Ascending aorta (tissue), 2 donors: Measurements from ENCODE around the gene EPHB2. TPM values are rescaled to one million over a fixed set of nuclear protein-coding genes. Genes with fewer than 3 reads are reported as not detected.

Source experiments
- DNase-seq, 2 donors: peaks; one replicate each; pipeline ENCODE4 v3.0.0-alpha.2; 2019; ENCODE audit warnings: low spot score in 2 of 2
- H3K27ac ChIP-seq, 2 donors: fragments of 200-600 bp; sonication (generic); one replicate each; pipeline ENCODE4 v1.5.1; 2016 to 2017; ENCODE audit warnings: mild to moderate bottlenecking in 1 of 2
- H3K27me3 ChIP-seq: fragments of 200-600 bp; sonication (generic); one replicate; pipeline ENCODE4 v1.5.1; 2017
- H3K36me3 ChIP-seq, 2 donors: fragments of 200-600 bp; sonication (generic); one replicate each; pipeline ENCODE4 v1.5.1; 2016
- H3K4me1 ChIP-seq, 2 donors: fragments of 200-600 bp; sonication (generic); one replicate each; pipeline ENCODE4 v1.5.1; 2016 to 2017; ENCODE audit warnings: mild to moderate bottlenecking in 1 of 2
- H3K4me3 ChIP-seq, 2 donors: fragments of 200-600 bp; sonication (generic); one replicate each; pipeline ENCODE4 v1.5.1; 2016 to 2017; ENCODE audit warnings: mild to moderate bottlenecking in 1 of 2
- H3K9me3 ChIP-seq, 2 donors: fragments of 200-600 bp; sonication (generic); one replicate each; pipeline ENCODE4 v1.5.1; 2016
- intact Hi-C: fragments of 100-400 bp; cut with DNase I; formaldehyde crosslinking; loops from one replicate; pipeline ENCODE4 v1.15.1; 2023
- total RNA-seq: library from RNA; depleted of rRNA; stranded (reverse); fragments of >200 nt; gene quantifications from one replicate; pipeline ENCODE4 v1.1.0, GENCODE V29; 2016
- TF ChIP-seq, protein P1 (sequence below), 3 experiments: fragments of 200-600 bp in 2 of 3; fragments of 450-650 bp in 1 of 3; sonication (generic) in 2 of 3; IDR thresholded peaks; one replicate each; pipeline ENCODE4 v1.5.1; 2016 to 2019; ENCODE audit warnings: antibody characterized with exemption in 3 of 3, mild to moderate bottlenecking in 1 of 3, moderate library complexity in 1 of 3

EPHB2 gene
- total RNA-seq, 1 donor from 2014 or later: 3.2 TPM

DNA sequence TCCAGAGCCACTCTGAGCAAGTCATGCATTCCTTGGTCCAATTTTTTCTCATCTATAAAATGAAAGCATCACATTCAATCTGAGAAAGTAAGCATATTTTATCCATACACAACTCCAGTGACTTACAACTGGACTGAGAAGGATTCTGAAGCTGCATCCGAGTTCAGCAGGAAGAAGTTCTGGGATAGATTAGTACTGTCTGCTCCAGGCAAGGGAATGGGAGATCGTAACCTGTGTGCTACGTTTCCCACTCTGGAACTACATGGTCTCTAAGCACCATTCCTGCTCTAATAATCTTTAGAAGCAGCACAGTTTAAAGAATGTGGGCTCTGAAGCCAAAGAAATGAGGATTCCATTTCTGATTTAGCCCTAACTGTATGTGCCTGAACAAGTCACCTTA, 182.7 kb downstream of the EPHB2 start:
- TF ChIP-seq, protein P1, sequence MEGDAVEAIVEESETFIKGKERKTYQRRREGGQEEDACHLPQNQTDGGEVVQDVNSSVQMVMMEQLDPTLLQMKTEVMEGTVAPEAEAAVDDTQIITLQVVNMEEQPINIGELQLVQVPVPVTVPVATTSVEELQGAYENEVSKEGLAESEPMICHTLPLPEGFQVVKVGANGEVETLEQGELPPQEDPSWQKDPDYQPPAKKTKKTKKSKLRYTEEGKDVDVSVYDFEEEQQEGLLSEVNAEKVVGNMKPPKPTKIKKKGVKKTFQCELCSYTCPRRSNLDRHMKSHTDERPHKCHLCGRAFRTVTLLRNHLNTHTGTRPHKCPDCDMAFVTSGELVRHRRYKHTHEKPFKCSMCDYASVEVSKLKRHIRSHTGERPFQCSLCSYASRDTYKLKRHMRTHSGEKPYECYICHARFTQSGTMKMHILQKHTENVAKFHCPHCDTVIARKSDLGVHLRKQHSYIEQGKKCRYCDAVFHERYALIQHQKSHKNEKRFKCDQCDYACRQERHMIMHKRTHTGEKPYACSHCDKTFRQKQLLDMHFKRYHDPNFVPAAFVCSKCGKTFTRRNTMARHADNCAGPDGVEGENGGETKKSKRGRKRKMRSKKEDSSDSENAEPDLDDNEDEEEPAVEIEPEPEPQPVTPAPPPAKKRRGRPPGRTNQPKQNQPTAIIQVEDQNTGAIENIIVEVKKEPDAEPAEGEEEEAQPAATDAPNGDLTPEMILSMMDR (IDR thresholded peaks at IDR 0.05): no peak
- Histone ChIP-seq H3K4me3 (no peak overlapping the region), H3K4me1 (no peaks in the 10 kb centered on the region), H3K27ac (no peak overlapping the region), H3K36me3 (no peaks in the 10 kb centered on the region), H3K9me3 (no peaks in the 10 kb centered on the region), H3K27me3 (no peaks in the 10 kb centered on the region)
- intact Hi-C loops: no loop called here
- no peak for DNase-seq

DNA sequence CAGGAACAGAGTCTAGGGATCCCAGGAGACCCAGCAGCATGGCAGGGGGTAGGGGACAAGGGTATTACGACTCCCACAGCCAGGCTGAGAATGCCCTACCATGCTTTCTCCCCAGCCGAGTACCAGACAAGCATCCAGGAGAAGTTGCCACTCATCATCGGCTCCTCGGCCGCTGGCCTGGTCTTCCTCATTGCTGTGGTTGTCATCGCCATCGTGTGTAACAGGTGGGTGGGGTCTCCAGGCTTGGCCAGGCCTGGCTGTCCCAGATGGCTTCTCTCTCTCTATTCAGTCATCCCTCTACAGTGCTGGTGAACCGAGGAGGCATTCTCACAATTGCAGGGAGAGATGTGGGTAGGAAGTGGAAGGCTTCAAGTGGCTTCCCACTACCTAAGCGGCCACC, 184.7 kb downstream of the EPHB2 start:
- DNase-seq: no peak
- no peaks in the 10 kb centered on the region for H3K4me1 ChIP-seq
- H3K4me3 ChIP-seq: no peak overlapping the region
- intact Hi-C loops: no loop called here
- no peaks in the 10 kb centered on the region for H3K27me3 ChIP-seq
- H3K9me3 ChIP-seq: no peaks in the 10 kb centered on the region
- H3K36me3 ChIP-seq: no peaks in the 10 kb centered on the region
- H3K27ac ChIP-seq: no peak overlapping the region
- TF ChIP-seq, protein P1 (IDR thresholded peaks at IDR 0.05): no peak

DNA sequence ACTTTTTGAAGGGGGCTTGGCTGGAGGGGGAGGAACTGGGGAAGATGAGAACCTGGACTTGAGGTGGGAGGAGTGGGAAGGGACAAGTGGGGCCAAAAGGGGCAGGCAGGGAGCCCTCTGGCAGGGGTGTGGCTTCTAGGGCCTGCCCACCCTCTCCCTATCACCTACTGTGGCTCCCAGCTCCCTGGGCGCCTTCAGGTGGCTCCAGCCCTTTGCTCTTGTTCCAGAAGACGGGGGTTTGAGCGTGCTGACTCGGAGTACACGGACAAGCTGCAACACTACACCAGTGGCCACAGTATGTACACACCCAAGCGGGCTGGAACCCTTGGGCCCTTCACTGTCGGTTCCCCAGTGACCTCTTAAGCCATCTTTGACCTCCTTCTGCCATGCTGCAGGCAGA, 185.5 kb downstream of the EPHB2 start:
- DNase-seq: no peak
- Histone ChIP-seq H3K4me1 (no peaks in the 10 kb centered on the region), H3K4me3 (no peak overlapping the region), H3K27me3 (no peaks in the 10 kb centered on the region), H3K9me3 (no peaks in the 10 kb centered on the region), H3K27ac (no peak overlapping the region), H3K36me3 (no peaks in the 10 kb centered on the region)
- TF ChIP-seq, protein P1 (IDR thresholded peaks at IDR 0.05): no peak
- intact Hi-C loops: no loop called here

DNA sequence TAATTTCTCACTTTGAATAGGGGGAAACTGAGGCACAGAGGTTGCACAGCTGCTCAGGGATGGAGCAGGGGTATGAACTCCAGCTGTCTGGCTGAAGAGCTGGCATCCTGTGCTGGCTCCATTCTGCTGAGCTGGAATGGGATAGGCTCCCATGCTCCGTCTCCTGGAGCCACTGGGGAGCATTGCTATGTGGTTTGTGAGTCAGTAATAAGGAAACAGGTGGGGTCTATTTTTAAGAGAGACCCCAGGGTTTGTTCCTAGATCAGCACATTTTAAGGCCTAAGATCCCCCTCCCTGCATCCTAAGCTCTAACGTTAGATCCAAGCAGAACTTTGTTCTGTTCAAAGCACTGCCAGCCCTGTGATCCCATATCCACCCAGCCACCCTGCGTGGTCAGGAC, 189.8 kb downstream of the EPHB2 start:
- H3K36me3 ChIP-seq: no peaks in the 10 kb centered on the region
- H3K27me3 ChIP-seq: no peaks in the 10 kb centered on the region
- no peak overlapping the region for H3K27ac ChIP-seq
- H3K4me3 ChIP-seq: no peak overlapping the region
- no peaks in the 10 kb centered on the region for H3K9me3 ChIP-seq
- intact Hi-C loops: no loop called here
- TF ChIP-seq, protein P1 (IDR thresholded peaks at IDR 0.05): no peak
- H3K4me1 ChIP-seq: no peaks in the 10 kb centered on the region
- no peak for DNase-seq

DNA sequence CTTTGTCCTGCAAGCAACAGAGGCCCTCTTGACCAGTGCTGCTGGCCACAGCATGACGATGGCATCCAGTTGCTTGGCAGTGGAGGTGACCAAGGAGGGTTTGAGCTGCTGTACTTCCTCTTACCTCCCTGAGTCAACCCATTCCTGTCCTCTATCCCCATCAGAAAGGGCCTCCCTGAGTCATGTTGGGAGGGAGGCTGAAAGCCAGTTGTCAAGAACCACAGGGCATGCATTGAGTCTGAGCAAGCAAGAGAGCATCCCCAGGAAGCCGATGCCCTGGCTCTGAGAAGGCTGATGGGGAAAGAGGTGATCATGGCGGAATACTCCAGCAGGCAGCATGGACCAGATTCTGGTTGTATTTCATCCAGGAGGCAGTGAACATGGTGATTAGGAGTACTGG, 192.5 kb downstream of the EPHB2 start:
- Histone ChIP-seq H3K4me3 (no peak overlapping the region), H3K27me3 (no peaks in the 10 kb centered on the region), H3K36me3 (no peaks in the 10 kb centered on the region), H3K4me1 (no peaks in the 10 kb centered on the region), H3K27ac (no peak overlapping the region), H3K9me3 (no peaks in the 10 kb centered on the region)
- TF ChIP-seq, protein P1 (IDR thresholded peaks at IDR 0.05): no peak
- intact Hi-C loops: no loop called here
- no peak for DNase-seq

DNA sequence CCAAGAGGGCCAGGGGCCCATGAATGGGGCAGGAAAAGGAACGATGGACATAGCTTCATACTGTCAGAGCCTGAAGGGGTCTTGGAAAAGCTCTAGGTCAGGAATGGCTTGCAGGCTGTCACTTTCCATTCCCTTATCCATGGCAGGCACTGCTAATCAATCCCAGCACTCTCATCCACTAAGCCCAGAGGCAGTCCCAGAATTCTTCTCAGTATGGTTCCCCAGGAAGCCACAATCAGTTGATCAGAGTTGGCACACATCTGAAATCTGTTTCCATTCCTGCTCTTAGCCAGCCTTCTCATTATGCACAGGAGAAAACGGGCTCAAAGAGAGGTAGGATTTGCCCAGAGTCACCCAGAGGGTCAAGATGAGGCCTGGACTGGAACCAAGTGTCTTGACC, 196.3 kb downstream of the EPHB2 start:
- Histone ChIP-seq H3K4me1 (no peaks in the 10 kb centered on the region), H3K36me3 (no peaks in the 10 kb centered on the region), H3K9me3 (no peaks in the 10 kb centered on the region), H3K27ac (no peak overlapping the region), H3K27me3 (no peaks in the 10 kb centered on the region), H3K4me3 (no peak overlapping the region)
- TF ChIP-seq, protein P1 (IDR thresholded peaks at IDR 0.05): no peak
- intact Hi-C loops: no loop called here
- no peak for DNase-seq
